ENCODE results near the gene ALOX15B.
"Not testable (repeated sequence)": the region's sequence is repeated elsewhere in the genome, so short reads cannot be mapped to it uniquely, and the experiment has no call there.

ALOX15B gene

GRCh38 chr17:8014558-8014850 is 24.4 kb upstream of the ALOX15B start:
- DNase-seq: no peak

DNA sequence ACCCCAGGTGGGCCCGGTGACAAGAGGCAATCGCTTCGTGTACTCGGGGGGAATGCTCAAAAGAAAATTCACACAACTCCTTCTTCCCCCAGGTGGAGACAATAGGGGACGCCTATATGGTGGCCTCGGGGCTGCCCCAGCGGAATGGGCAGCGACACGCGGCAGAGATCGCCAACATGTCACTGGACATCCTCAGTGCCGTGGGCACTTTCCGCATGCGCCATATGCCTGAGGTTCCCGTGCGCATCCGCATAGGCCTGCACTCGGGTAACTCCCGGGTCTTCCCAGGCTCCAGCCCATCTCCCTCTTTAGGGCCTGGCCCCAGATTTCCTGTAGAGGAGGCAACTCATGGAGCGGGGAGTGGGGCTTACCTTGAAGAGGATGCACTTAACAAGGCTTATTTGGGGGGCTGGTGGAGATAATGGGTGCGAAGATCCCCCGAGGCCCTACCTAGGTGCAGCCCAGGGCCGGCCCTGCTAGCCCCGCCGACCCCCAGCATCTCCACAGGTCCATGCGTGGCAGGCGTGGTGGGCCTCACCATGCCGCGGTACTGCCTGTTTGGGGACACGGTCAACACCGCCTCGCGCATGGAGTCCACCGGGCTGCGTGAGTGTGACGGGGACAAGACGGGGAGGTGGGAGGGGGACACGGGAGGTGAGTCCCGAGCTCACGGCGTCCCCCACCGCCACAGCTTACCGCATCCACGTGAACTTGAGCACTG is 23.5 kb upstream of the ALOX15B start:
- DNase-seq: no peak

DNA sequence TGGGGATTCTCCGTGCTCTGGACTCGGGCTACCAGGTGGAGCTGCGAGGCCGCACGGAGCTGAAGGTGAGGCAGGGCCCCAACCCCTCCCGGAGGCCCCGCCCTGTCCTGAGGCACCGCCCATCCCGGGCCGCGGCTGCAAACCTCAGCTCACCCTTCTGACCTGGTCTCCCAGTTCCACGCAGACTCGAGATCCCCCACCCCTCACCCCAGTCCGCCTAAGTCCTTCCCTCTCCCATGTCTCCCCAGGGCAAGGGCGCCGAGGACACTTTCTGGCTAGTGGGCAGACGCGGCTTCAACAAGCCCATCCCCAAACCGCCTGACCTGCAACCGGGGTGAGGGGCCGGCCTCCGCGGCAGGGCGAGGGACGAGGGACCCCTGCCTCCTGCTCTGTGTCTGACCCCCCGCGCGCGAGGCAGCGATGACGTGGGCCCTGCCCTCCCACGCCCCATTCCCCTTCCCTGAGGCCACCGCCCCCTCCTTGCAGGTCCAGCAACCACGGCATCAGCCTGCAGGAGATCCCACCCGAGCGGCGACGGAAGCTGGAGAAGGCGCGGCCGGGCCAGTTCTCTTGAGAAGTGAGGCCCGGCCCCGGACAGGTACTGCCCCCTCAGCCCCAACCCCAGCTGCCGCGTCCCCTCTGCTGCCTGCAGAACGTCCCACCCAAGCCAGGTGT is 22.8 kb upstream of the ALOX15B start:
- DNase-seq: no peak

GRCh38 chr17:8016632-8017424 is 22.0 kb upstream of the ALOX15B start:
- no peak for DNase-seq

DNA sequence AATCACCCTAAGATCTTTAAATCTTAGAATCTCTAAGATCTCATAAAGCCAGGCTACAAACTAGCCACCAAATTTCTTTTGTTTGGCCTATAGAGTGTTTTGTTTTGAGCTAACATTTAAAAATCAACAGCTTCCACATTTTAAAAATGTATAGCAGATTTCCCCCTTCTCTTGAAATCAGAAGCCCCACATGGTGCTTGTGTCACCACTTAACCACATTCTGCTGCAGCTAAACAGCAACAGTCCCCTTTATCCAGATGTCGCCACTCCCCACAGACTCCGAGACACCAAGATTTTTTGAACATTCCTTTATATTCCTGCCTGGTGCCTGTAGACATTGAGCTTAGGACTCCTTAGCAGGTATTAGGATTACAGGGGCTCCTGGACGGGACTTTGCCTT is 20.4 kb upstream of the ALOX15B start:
- no peak for DNase-seq

DNA sequence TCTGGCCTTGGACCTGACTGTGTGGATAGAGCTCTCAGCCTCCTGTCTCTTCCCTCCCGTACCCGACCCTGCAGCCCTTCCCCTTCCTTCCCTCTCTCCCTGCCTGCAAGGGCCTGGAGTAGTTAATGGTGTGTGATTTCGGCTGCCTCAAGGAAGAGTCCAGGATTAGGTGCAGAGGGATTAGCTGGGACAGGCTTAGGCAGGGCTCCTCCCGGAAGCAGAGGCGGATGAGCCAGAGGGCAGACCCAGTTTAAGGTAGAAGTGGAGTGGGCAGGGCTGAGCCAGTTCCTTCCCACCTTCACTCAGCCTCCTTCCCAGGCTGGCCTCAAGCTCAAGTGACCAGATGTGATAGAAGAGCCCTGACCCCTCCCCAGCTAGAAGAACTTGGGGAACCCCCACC is 19.7 kb upstream of the ALOX15B start:
- DNase-seq: no peak

- no peak for DNase-seq
Measured at GRCh38 chr17:8019665-8020650, 18.9 kb upstream of the ALOX15B start.

DNA sequence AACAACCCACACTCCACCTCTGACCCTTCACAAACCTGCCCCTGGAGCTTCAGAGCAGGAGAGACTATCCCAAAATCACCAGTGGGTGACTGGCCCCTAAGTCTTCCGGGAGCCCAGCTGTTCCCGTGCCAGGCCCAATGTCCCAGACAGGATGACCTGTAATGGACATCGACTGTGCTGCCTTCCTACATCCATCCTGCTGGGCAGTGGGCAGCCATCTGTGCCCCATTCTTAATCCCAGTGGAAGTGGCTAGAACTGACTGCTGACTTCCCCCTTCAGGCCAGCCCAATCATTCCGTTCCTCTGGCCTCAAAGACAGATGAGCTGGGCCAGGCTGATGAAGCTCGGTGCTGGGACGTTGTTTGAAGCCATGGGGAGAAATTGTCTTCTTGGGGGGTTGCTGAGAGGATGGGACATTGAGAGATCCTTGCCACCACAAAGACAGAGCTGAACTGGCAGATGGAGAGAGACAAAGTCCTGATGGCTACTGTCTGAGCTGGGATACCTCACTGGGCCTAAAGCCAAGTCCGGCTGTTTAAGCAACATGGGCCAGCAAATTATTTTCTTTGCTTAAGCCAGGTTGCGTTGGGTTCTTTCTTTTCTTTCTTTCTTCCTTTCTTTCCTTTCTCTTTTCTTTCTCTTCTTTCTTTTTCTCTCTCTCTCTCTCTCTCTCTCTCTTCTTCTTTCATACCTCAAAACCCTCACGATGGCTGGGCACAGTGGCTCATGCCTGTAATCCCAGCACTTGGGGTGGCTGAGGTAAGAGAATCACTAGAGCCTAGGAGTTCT is 17.9 kb upstream of the ALOX15B start:
- DNase-seq: no peak

GRCh38 chr17:8021565-8022359 is 17.1 kb upstream of the ALOX15B start:
- DNase-seq: no peak

DNA sequence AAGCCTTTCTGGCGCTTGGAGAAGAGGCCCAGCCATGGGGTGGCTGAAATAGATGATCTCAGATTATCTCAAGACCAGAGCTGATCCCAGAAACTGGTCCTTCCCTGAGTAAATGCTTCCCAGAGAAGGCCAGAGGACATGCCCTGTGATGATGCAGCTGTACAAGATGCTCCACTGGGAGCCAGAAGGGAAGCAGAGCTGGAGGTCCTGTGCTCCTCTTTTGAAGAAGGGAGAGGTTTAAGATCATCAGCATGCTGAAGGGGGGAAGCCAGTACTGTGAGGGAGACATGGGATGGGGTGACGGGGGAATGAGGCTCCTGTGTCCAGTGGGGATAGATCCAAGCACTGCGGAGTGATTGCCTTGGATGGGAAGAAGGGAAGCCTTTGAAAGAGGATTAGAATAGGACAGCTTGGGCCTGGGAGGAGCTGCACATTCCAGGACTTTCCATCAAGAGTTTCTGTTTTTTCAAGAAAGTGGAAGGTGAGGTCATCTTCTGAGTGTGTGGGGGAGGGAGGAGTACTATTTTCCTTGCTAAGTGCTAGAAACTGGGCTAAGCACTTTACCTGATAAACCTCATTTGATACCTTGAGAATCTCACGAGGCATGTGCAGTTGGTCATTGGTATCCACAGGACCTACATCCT is 16.4 kb upstream of the ALOX15B start:
- no peak for DNase-seq

DNA sequence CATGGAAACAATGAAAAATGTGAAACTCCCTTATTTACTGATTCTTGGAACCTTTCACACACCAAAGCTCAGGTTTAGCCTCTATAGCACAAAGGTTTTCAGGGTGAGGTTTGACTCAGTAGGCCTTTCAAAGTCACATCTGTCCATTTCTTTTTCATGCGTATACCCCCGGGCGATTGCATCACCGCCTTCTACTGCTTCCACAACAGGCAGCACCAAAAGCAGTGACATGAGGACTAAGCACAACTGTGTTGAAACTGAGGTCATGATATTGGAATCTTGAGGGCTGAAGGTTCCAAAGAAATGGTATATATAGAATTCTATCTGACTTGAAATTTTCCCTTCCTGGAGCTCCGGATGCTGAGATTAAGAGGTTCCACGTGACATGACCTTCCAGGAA is 14.7 kb upstream of the ALOX15B start:
- not testable (repeated sequence) for DNase-seq

DNA sequence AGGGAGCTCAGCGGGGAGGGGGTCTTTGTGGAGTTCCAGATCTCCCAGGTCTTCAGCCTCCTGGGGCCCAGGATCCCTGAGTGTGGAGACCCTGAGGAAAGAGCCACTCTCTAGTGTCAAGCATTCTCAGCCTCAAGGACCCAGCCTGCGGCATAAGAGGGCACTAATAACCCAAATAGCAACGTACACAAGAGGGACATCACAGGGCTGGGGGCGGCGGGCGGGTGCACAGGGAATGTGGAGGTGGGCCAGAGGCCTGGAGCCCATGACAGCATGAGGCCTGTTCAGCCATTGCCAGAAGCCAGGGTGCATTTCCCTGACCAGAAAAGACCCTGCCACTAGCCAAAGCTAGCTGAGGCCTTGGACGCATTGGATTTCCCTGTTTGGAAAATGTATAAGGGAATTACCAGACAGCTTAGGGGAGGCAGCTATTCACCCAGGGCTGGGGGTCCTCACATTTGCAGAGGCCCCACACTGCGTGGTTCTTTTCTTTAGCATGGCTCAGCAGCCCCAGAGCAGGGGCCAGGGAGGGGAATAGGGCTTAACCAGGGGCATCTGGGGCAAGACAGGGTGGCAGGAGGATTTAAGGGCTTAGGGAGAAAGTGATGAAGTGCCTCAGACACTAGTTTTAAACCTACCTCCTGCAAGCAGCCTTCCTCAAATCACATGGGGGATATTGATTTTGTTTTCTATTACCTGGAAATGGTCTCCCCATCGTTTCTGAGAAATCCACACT is 13.5 kb upstream of the ALOX15B start:
- no peak for DNase-seq

- DNase-seq: no peak
Measured at GRCh38 chr17:8029121-8029520, 9.7 kb upstream of the ALOX15B start.

- DNase-seq: no peak
Measured at GRCh38 chr17:8031261-8031661, 7.6 kb upstream of the ALOX15B start.

- DNase-seq: no peak
Measured at GRCh38 chr17:8031950-8032349, 6.9 kb upstream of the ALOX15B start.

DNA sequence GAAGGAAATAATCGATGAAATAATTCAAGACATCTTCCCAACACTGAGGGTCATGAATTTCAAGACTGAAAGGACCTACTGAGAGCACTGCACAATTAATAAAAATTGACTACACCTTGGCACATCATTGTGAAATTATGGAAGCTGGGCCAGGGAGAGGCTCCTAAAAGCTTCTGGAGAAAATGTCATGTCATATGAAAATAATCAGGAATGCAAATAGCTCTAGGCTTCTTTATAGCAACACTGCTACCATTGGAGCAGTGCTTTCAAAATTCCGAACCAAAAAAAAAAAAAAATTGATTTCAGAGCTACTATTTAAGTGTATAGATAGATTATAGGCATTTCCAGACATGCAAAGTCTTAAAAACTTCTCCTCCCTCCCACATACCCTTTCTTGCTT is 6.4 kb upstream of the ALOX15B start:
- no peak for DNase-seq

DNA sequence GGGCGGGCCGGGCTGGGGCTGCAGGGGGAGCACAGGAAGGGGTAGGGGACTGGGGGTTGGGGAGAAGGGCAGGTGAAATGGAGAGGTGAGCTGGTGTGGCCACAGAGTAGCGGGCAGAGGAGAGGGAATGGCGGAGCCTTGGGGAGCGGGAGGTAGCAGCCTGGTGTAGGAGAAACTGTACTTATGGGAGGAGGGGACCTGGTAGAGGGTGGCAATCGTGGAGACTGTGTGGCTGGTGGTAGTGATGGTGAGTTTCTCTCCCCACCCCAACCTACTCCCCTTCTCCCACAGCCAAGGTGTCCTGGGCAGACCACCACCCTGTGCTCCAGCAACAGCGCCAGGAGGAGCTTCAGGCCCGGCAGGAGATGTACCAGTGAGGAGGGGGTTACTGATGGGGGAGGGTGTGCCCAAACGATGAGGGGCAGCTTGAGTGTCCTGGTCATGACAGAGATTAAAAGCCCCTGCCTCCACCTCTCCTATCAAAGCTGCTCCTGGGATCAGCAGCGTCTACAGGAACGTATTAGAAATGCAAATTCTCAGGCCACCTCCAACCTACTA is 831 bp downstream of the ALOX15B start:
- no peak for DNase-seq

DNA sequence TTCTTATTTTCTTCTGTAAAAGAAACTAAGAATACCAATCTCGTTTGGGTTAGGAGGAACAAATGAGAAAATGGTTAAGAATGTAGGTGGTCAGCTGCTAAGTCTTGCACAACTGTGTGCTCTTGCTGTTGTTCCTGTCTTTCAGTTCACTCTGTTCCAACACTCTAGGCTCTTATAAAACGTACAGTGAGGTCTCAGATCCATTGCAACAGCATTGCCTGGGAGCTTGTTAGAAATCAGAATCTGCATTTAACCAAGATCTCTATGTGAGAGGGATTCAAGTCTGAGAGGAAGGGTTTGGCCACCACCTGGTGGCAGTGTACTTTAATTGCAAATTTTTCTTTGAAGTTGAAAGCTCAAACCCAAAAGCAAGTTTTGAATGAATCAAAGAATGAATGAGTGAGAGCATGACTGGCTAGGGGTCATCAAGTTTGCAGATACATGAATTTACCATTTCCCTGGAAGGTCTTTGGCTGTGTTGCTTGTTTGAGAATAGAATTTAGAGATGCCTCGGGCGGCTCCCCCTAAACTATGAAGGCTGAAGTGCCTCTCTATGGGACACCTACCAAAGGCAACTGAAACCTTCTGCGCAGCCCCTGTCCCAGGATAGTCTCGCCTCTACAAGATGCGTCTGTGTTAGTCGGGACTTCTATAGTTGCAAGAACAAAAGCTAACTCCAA is 2.5 kb downstream of the ALOX15B start:
- no peak for DNase-seq

- DNase-seq: no peak
Measured at GRCh38 chr17:8041979-8042378, 3.1 kb downstream of the ALOX15B start.

All from NCI-H2107 (cell line).